NCI-H2107 treated with DMSO at 0.1 percent for 48 hours (cell line): ENCODE measurements around the gene SPACA6.

Experiments used
- DNase-seq: peaks from one replicate; lab custom pipeline; 2025; ENCODE audit not compliant: unreplicated experiment; lab: John Stamatoyannopoulos, UW

Gene SPACA6

GRCh38 chr19:51688671-51689571, 4.2 kb upstream of the SPACA6 start:
- peak; percentile 74 for DNase-seq

GRCh38 chr19:51689751-51690453, 3.2 kb upstream of the SPACA6 start:
- DNase-seq = no peak

- peak; percentile 22 for DNase-seq
These were observed 2.6 kb upstream of the SPACA6 start for GRCh38 chr19:51690454-51691073.

GRCh38 chr19:51691074-51691583, 2.0 kb upstream of the SPACA6 start:
- DNase-seq = no peak

GRCh38 chr19:51691584-51692428, 1.3 kb upstream of the SPACA6 start:
- no peak for DNase-seq

- DNase-seq = no peak
These were observed 662 bp upstream of the SPACA6 start for GRCh38 chr19:51692468-51692867.

GRCh38 chr19:51693819-51694218, 689 bp downstream of the SPACA6 start:
- no peak for DNase-seq

GRCh38 chr19:51694318-51695085, 1.4 kb downstream of the SPACA6 start:
- DNase-seq = no peak

GRCh38 chr19:51695088-51695487, 2.0 kb downstream of the SPACA6 start:
- DNase-seq = no peak

- DNase-seq = no peak
These were observed 2.7 kb downstream of the SPACA6 start for GRCh38 chr19:51695702-51696315.

GRCh38 chr19:51696606-51697005, 3.5 kb downstream of the SPACA6 start:
- DNase-seq = no peak

GRCh38 chr19:51697169-51697776, 4.1 kb downstream of the SPACA6 start:
- DNase-seq = no peak

GRCh38 chr19:51698296-51698695, 5.2 kb downstream of the SPACA6 start:
- DNase-seq = no peak

GRCh38 chr19:51699170-51699569, 6.0 kb downstream of the SPACA6 start:
- no peak for DNase-seq

- DNase-seq = no peak
These were observed 8.5 kb downstream of the SPACA6 start for GRCh38 chr19:51701468-51702100.

GRCh38 chr19:51702103-51702824, 9.1 kb downstream of the SPACA6 start:
- DNase-seq = no peak

GRCh38 chr19:51702825-51703574, 9.9 kb downstream of the SPACA6 start:
- DNase-seq = no peak
